DOHH2 (cell line): Measurements from ENCODE around the gene MR1.

Source experiments
- EZH2phosphoT487 ChIP-seq: fragments of 200-600 bp; sonication (generic); IDR thresholded peaks from 2 replicates; pipeline ENCODE4 v1.6.1; 2017; ENCODE audit warnings: borderline replicate concordance, mild to moderate bottlenecking, antibody characterized with exemption, low read length, moderate library complexity, mixed read lengths
- TF ChIP-seq, protein P1 (sequence below): fragments of 200-600 bp; sonication (generic); IDR thresholded peaks from one replicate; pipeline ENCODE4 v1.5.1; 2014; ENCODE audit warnings: antibody characterized with exemption, mild to moderate bottlenecking, low read depth, low read length; ENCODE audit not compliant: poor library complexity, severe bottlenecking

DNA sequence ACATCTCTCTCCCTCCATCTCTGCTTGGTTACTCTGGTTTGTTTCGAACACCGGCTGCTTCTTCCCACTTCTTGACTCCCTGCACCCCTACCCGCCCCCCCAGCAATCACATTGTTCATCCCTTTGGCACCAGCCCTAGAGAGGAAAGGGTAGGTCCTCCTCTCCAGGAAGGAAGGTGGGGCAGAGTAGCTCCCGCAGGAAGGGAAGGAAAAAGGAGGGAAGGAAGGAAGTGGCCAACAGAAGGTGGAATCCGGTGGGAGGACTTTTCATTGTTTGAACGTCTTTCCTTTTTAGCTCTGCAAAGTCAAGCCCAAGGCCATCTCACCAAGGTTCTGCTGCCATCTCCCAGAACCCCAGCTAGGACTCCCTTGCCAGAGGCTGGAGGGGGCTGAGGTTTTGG lies 72.7 kb downstream of the MR1 start:
- TF ChIP-seq, protein P1, sequence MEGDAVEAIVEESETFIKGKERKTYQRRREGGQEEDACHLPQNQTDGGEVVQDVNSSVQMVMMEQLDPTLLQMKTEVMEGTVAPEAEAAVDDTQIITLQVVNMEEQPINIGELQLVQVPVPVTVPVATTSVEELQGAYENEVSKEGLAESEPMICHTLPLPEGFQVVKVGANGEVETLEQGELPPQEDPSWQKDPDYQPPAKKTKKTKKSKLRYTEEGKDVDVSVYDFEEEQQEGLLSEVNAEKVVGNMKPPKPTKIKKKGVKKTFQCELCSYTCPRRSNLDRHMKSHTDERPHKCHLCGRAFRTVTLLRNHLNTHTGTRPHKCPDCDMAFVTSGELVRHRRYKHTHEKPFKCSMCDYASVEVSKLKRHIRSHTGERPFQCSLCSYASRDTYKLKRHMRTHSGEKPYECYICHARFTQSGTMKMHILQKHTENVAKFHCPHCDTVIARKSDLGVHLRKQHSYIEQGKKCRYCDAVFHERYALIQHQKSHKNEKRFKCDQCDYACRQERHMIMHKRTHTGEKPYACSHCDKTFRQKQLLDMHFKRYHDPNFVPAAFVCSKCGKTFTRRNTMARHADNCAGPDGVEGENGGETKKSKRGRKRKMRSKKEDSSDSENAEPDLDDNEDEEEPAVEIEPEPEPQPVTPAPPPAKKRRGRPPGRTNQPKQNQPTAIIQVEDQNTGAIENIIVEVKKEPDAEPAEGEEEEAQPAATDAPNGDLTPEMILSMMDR = no peak
- no peak for TF ChIP-seq EZH2phosphoT487
